GM12878 (cell line): ENCODE data around the gene B4GALNT4. TPM values are rescaled to one million over a fixed set of nuclear protein-coding genes. Genes with fewer than 3 reads are reported as not detected.

ENCODE experiments used
- ATF3 ChIP-seq: IDR thresholded peaks from 2 replicates; pipeline ENCODE4 v1.6.1; 2011; ENCODE audit warnings: low read depth, mild to moderate bottlenecking, low read length, moderate library complexity, borderline replicate concordance; ENCODE audit errors: extremely low read depth
- BCL11A ChIP-seq: IDR thresholded peaks from 2 replicates; pipeline ENCODE4 v1.6.1; 2011; ENCODE audit warnings: low read depth, low read length
- BRCA1 ChIP-seq: IDR thresholded peaks from 2 replicates; pipeline ENCODE4 v1.6.1; 2011; ENCODE audit warnings: low read depth, low read length, improper control_type of control experiment
- CBX3 ChIP-seq: fragments of 200-600 bp; sonication (generic); IDR thresholded peaks from 2 replicates; pipeline ENCODE4 v1.6.1; 2016; ENCODE audit warnings: low read depth, borderline replicate concordance
- FOXM1 ChIP-seq: IDR thresholded peaks from 2 replicates; pipeline ENCODE4 v1.6.1; 2012; ENCODE audit warnings: low read depth, mild to moderate bottlenecking, inconsistent platforms, low read length, moderate library complexity
- GABPA ChIP-seq: IDR thresholded peaks from 2 replicates; pipeline ENCODE4 v1.6.1; 2014; ENCODE audit warnings: antibody characterized with exemption, low read depth, mild to moderate bottlenecking, inconsistent platforms
- GATAD2B ChIP-seq: fragments of 450-650 bp; conservative IDR thresholded peaks from 2 replicates; pipeline ENCODE4 v1.6.1; 2017; ENCODE audit warnings: low read depth, mild to moderate bottlenecking, moderate library complexity
- HDGF ChIP-seq: fragments of 450-650 bp; IDR thresholded peaks from 2 replicates; pipeline ENCODE4 v1.6.1; 2016; ENCODE audit warnings: antibody characterized with exemption
- IKZF2 ChIP-seq, 2 experiments: fragments of 450-650 bp; IDR thresholded peaks; 2 replicates each; pipeline ENCODE4 v1.6.1; 2017; ENCODE audit warnings: mild to moderate bottlenecking in 2 of 2, moderate library complexity in 2 of 2
- IRF3 ChIP-seq: fragments of 450-650 bp; IDR thresholded peaks from 2 replicates; pipeline ENCODE4 v1.6.1; 2014; ENCODE audit warnings: mild to moderate bottlenecking
- KAT2A ChIP-seq: conservative IDR thresholded peaks from 2 replicates; pipeline ENCODE4 v1.6.1; 2011; ENCODE audit warnings: low read depth, low read length; ENCODE audit not compliant: control insufficient read depth
- KLF5 ChIP-seq: fragments of 450-650 bp; IDR thresholded peaks from 2 replicates; pipeline ENCODE4 v1.6.1; 2014; ENCODE audit warnings: mild to moderate bottlenecking; ENCODE audit not compliant: partially characterized antibody
- MLLT1 ChIP-seq: fragments of 450-650 bp; IDR thresholded peaks from 2 replicates; pipeline ENCODE4 v1.6.1; 2016; ENCODE audit warnings: mild to moderate bottlenecking
- MXI1 ChIP-seq: fragments of 150-350 bp; IDR thresholded peaks from 2 replicates; pipeline ENCODE4 v1.6.1; 2011; ENCODE audit warnings: low read depth, mild to moderate bottlenecking, inconsistent platforms, low read length, improper control_type of control experiment
- MYB ChIP-seq: fragments of 150-350 bp; IDR thresholded peaks from 2 replicates; pipeline ENCODE4 v1.6.1; 2014; ENCODE audit warnings: mild to moderate bottlenecking, low read depth, low read length, borderline replicate concordance
- NFIC ChIP-seq: IDR thresholded peaks from 2 replicates; pipeline ENCODE4 v1.6.1; 2012; ENCODE audit warnings: low read depth, mild to moderate bottlenecking, inconsistent platforms, low read length, moderate library complexity
- NFYA ChIP-seq: IDR thresholded peaks from 2 replicates; pipeline ENCODE4 v1.6.1; 2011; ENCODE audit warnings: low read depth, mild to moderate bottlenecking, low read length, improper control_type of control experiment, borderline replicate concordance
- PML ChIP-seq: IDR thresholded peaks from 2 replicates; pipeline ENCODE4 v1.6.1; 2012; ENCODE audit warnings: low read length, inconsistent platforms
- RELB ChIP-seq: fragments of 450-650 bp; IDR thresholded peaks from 2 replicates; pipeline ENCODE4 v1.6.1; 2017; ENCODE audit warnings: low read depth, mild to moderate bottlenecking, moderate library complexity
- RFX5 ChIP-seq: IDR thresholded peaks from 2 replicates; pipeline ENCODE4 v1.6.1; 2011; ENCODE audit warnings: low read depth, low read length, improper control_type of control experiment
- RUNX3 ChIP-seq: IDR thresholded peaks from 2 replicates; pipeline ENCODE4 v1.6.1; 2012; ENCODE audit warnings: low read length, inconsistent platforms
- SMAD5 ChIP-seq: IDR thresholded peaks from 2 replicates; pipeline ENCODE4 v1.6.1; 2016; ENCODE audit warnings: antibody characterized with exemption, low read depth
- SRF ChIP-seq, 2 experiments: IDR thresholded peaks; 2 replicates each; pipeline ENCODE4 v1.6.1; 2011; ENCODE audit warnings: low read depth in 2 of 2, low read length in 2 of 2, mild to moderate bottlenecking in 1 of 2, moderate library complexity in 1 of 2
- TBL1XR1 ChIP-seq: IDR thresholded peaks from 2 replicates; pipeline ENCODE4 v1.6.1; 2012; ENCODE audit warnings: low read depth, low read length, improper control_type of control experiment
- TCF12 ChIP-seq: IDR thresholded peaks from 2 replicates; pipeline ENCODE4 v1.6.1; 2011; ENCODE audit warnings: low read depth, mild to moderate bottlenecking, low read length
- TCF3 ChIP-seq: IDR thresholded peaks from 2 replicates; pipeline ENCODE4 v1.6.1; 2012; ENCODE audit warnings: low read depth, mild to moderate bottlenecking, low read length, borderline replicate concordance; ENCODE audit not compliant: insufficient read depth
- USF1 ChIP-seq: IDR thresholded peaks from 2 replicates; pipeline ENCODE4 v1.6.1; 2011; ENCODE audit warnings: borderline replicate concordance, low read depth, mild to moderate bottlenecking, moderate library complexity, mixed read lengths, low read length; ENCODE audit not compliant: insufficient read depth; ENCODE audit errors: extremely low read length
- ZNF274 ChIP-seq: IDR thresholded peaks from one replicate; pipeline ENCODE4 v1.8.0; 2011; ENCODE audit not compliant: insufficient read length, insufficient read depth
- polyA plus RNA-seq, 11 experiments: library from polyadenylated mRNA; depleted of rRNA in 4 of 11; unstranded in 6 of 11; stranded (reverse) in 5 of 11; fragments of >200 nt; fragmentation: Nextera tagmentation in 4 of 11; fragmentation: Illumina TruSeq in 1 of 11; extraction: Ambion mirVana in 4 of 11; extraction: Trizol in 1 of 11; gene quantifications; 1 replicate in 1 of 11; 2 replicates in 10 of 11; pipeline versions ENCODE4 v1.2.1 to v1.2.3, GENCODE V29; 2011 to 2016; ENCODE audit warnings: inconsistent platforms in 2 of 11, missing spikeins in 2 of 11, low read depth in 1 of 11
- total RNA-seq, 4 experiments: library from RNA; depleted of rRNA in 3 of 4; stranded (reverse); fragments of >200 nt in 3 of 4; fragmentation: Illumina TruSeq in 1 of 4; extraction: Trizol in 1 of 4; gene quantifications; 2 replicates each; pipeline versions ENCODE4 v1.2.1 to v1.2.3, GENCODE V29; 2013 to 2021

The B4GALNT4 gene
- total and polyA plus RNA-seq, 10 of the 15 experiments (the other 5 are each of a cell fraction or from before 2014, with no cell fraction given): 0.04 to 0.82 (median 0.40) TPM; not detected in 6

- no peak for TF ChIP-seq SRF (IDR thresholded peaks at IDR 0.05; ENCODE audit: low read depth in 2 of 2, low read length in 2 of 2)
- no peak for TF ChIP-seq KLF5
- 0 out of 2 replicates have a peak, but pooled peaks have one; percentile 33 for TF ChIP-seq MXI1
- no peak for TF ChIP-seq BCL11A
- TF ChIP-seq RELB: peak; percentile 91
- TF ChIP-seq BRCA1: no peak
- TF ChIP-seq GABPA: no peak
- no peak for TF ChIP-seq NFYA
- TF ChIP-seq RFX5: no peak
- no peak for TF ChIP-seq TBL1XR1
- no peak for TF ChIP-seq SMAD5
- peak; percentile 72 for TF ChIP-seq RUNX3
- 0 out of 2 replicates have a peak, but pooled peaks have one; percentile 56 for TF ChIP-seq HDGF
- TF ChIP-seq CBX3: no peak
- TF ChIP-seq IRF3: no peak
- peak; percentile 85 for TF ChIP-seq MLLT1
- no peak for TF ChIP-seq KAT2A
- peak; percentile 74 to 81; a peak in 2 of 4 replicates for TF ChIP-seq IKZF2 (IDR thresholded peaks at IDR 0.05)
- TF ChIP-seq TCF12: 0 out of 2 replicates have a peak, but pooled peaks have one; percentile 16
- 0 out of 2 replicates have a peak, but pooled peaks have one; percentile 9 for TF ChIP-seq MYB
- TF ChIP-seq FOXM1: no peak
- no peak for TF ChIP-seq USF1
- no peak for TF ChIP-seq ZNF274
- no peak for TF ChIP-seq ATF3
- no peak for TF ChIP-seq TCF3
- TF ChIP-seq NFIC: no peak
- no peak for TF ChIP-seq PML
- no peak for TF ChIP-seq GATAD2B
These were observed 18.5 kb upstream of the B4GALNT4 start (continued) for GRCh38 chr11:350723-351255.
